ENCODE results near the gene PLEKHA6.

DNA sequence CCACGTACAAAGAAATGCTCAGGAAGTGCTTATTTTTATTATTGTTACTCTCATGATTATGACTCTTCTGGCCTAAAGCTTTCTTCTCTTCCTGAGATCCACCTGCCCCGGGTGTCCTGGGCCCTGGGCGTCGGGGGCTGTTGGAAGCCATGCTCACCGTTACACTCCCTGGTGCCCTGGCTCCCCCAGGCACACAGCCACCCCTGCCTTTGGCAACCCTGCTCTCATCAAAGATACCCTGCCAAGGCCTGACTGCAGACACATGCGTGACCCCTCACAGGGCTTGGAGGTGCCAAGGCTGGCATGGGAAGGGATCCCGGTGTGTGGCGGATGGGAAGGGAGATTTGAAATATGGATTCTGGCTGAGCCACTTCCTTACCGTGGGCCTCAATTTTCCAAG lies 160.2 kb downstream of the PLEKHA6 start:
- TF ChIP-seq, protein P1, sequence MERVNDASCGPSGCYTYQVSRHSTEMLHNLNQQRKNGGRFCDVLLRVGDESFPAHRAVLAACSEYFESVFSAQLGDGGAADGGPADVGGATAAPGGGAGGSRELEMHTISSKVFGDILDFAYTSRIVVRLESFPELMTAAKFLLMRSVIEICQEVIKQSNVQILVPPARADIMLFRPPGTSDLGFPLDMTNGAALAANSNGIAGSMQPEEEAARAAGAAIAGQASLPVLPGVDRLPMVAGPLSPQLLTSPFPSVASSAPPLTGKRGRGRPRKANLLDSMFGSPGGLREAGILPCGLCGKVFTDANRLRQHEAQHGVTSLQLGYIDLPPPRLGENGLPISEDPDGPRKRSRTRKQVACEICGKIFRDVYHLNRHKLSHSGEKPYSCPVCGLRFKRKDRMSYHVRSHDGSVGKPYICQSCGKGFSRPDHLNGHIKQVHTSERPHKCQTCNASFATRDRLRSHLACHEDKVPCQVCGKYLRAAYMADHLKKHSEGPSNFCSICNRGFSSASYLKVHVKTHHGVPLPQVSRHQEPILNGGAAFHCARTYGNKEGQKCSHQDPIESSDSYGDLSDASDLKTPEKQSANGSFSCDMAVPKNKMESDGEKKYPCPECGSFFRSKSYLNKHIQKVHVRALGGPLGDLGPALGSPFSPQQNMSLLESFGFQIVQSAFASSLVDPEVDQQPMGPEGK (CRISPR knock-in tag; IDR thresholded peaks at IDR 0.05; ENCODE audit: borderline replicate concordance) = no peak
- no peak for TF ChIP-seq SNAI2 (CRISPR knock-in tag; IDR thresholded peaks at IDR 0.05)
- TF ChIP-seq ZNF8 (CRISPR knock-in tag; IDR thresholded peaks at IDR 0.05) = no peak
- no peak for TF ChIP-seq PPARA (CRISPR knock-in tag; IDR thresholded peaks at IDR 0.05; ENCODE audit: borderline replicate concordance)
- TF ChIP-seq ZFP3 (CRISPR knock-in tag; IDR thresholded peaks at IDR 0.05) = no peak
- no peak for TF ChIP-seq BACH2 (CRISPR knock-in tag; IDR thresholded peaks at IDR 0.05; ENCODE audit: borderline replicate concordance)
- no peak for TF ChIP-seq TCF4 (CRISPR knock-in tag; IDR thresholded peaks at IDR 0.05; ENCODE audit: borderline replicate concordance)
- TF ChIP-seq, protein P2, sequence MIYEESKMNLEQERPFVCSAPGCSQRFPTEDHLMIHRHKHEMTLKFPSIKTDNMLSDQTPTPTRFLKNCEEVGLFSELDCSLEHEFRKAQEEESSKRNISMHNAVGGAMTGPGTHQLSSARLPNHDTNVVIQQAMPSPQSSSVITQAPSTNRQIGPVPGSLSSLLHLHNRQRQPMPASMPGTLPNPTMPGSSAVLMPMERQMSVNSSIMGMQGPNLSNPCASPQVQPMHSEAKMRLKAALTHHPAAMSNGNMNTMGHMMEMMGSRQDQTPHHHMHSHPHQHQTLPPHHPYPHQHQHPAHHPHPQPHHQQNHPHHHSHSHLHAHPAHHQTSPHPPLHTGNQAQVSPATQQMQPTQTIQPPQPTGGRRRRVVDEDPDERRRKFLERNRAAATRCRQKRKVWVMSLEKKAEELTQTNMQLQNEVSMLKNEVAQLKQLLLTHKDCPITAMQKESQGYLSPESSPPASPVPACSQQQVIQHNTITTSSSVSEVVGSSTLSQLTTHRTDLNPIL (CRISPR knock-in tag; IDR thresholded peaks at IDR 0.05; ENCODE audit: low read depth) = no peak
- no peak for TF ChIP-seq TOX (CRISPR knock-in tag; IDR thresholded peaks at IDR 0.05; ENCODE audit: borderline replicate concordance)
